T-helper 1 cell treated with Interleukin-12 subunit alpha and Interleukin-12 subunit beta and Interleukin-4 antibody, amounts not matched to agents 30 μg/mL and 1 μg/mL, for 36 hours (primary cell): Measurements from ENCODE around the gene ZNF12.
"Not testable (repeated sequence)": the region's sequence is repeated elsewhere in the genome, so short reads cannot be mapped to it uniquely, and the experiment has no call there.

Experiments
- H3K27ac Mint-ChIP-seq: one replicate; pipeline ENCODE4 v1.8.0; 2021; ENCODE audit warnings: mild to moderate bottlenecking, mixed read lengths
- H3K27me3 Mint-ChIP-seq: one replicate; pipeline ENCODE4 v1.8.0; 2021; ENCODE audit warnings: low read depth, mixed read lengths
- H3K36me3 Mint-ChIP-seq: one replicate; pipeline ENCODE4 v1.8.0; 2021; ENCODE audit warnings: low read depth, mixed read lengths
- H3K4me1 Mint-ChIP-seq: one replicate; pipeline ENCODE4 v1.8.0; 2021; ENCODE audit warnings: low read depth, mixed read lengths
- H3K4me3 Mint-ChIP-seq: one replicate; pipeline ENCODE4 v1.8.0; 2021; ENCODE audit warnings: mild to moderate bottlenecking, moderate library complexity, mixed read lengths
- H3K9me3 Mint-ChIP-seq: one replicate; pipeline ENCODE4 v1.8.0; 2021; ENCODE audit warnings: mixed read lengths

Gene ZNF12

DNA sequence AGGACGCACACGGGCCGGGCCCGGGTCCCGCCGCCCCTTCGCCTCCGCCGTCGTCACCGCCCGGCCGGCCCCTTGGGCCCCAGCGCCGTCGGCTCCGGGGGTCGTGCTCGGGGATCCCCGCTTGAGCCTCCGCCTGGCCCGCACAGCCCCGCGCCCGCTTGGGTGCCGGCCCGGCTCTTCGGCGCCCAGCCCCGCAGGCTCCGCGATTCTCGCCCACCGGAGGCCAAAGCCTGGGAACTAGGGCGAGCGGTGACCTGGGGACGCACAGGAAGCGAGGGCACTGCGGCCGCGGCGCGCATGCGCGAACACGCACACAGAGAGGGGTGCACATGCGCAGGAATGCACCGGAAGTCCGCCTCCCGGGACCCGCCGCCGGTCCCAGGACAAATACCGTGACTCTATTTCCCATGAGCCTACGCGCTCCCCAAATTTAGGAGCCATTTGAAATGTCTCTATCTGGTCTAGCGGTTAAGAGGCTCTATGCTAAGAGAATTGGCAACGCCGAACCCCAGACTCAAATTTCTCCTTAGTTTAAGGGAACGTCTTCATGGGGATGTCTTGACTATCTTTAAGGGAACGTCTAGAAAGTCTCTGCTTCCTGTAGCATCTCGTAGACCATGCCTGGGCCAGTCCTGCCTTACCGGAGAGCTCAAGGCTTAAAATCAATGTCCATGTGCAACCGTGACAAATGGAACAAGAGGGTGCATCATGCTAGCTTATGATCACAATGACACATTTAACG lies at the start of gene ZNF12:
Gene ZNF12 (minus strand): TSS at position 282 of the 742 bp plus-strand sequence. CDS start 1,774 bp downstream, outside the sequence.
- Mint-ChIP-seq H3K27me3 (no peaks in the 10 kb centered on the region), H3K36me3 (peaks cover 37% of the 10 kb centered on the region), H3K4me1 (peaks cover 27% of the 10 kb centered on the region), H3K9me3 (peaks cover 40% of the 10 kb centered on the region), H3K27ac (peak within 1 kb of the TSS; percentile 92), H3K4me3 (peak within 1 kb of the TSS; percentile 95)

DNA sequence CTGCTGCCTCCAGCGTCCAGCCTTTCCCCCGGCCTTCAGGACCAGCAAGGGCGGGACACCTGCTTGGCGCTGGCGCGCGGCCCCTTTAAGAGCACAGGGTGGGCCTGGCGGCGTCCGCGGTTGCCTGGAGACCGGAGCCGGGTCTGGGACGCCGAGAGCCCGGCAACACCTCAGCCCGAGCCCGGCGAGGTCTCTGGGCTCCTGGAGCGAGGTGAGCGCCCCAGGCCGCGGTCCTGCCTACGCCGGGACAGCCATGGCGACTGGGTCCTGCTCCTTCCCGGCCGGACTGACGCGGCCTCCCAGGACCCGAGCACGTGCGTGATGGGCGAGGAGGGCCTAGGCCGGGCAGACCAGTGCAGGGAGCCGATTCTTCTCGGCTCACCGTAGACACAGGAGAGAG lies 47.2 kb upstream of the ZNF12 start, which contains the start of gene RSPH10B2:
Gene RSPH10B2 (plus strand): TSS at position 140 of the 400 bp plus-strand sequence. CDS start 3,575 bp downstream, outside the sequence.
- H3K4me1 Mint-ChIP-seq = not testable (repeated sequence)

DNA sequence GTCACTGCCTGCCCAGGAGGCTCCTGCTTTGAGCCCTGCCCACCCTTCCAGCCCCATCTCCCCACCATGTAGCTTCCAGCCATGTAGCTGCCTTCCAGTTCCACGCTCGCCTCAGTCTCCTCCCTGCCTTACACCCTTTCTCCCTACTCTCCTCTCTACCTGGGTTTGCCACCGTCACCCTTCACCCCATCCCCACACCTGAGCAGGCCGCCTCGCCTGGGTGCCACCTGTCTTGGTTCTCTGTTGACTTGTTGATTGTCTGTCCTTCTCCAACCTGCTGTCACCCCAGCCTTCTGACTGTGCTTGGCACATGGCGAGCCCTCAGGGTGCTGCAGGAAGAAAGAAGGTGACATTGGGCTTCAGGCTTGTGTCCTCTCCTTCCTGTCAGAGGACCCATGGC lies 43.4 kb upstream of the ZNF12 start:
- H3K27ac Mint-ChIP-seq, H3K9me3 Mint-ChIP-seq, H3K36me3 Mint-ChIP-seq, H3K27me3 Mint-ChIP-seq, H3K4me1 Mint-ChIP-seq, H3K4me3 Mint-ChIP-seq: not testable (repeated sequence)

More for the DNA sequence above, 47.2 kb upstream of the ZNF12 start, which contains the start of gene RSPH10B2:
- H3K27me3 Mint-ChIP-seq, H3K4me3 Mint-ChIP-seq, H3K9me3 Mint-ChIP-seq, H3K36me3 Mint-ChIP-seq, H3K27ac Mint-ChIP-seq: not testable (repeated sequence)

DNA sequence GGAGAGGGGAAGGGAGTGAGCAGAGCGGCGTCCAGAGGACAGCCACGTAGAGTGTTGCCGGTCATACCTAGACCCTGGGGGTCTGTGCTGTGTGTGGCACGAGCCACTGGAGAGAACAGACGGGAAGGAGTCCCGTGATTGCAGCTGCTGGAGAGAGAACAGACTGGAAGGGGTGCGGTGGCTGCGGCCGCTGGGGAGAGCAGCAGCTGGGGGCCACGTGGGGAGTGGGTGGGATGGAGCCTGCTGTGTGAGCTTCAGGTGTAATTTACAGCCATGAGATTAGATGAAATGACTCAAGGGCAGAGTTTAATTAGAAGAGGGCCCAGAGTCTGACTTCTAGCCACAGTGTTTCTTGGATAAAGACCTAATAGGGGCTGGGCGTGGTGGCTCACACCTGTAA lies 42.6 kb upstream of the ZNF12 start:
- not testable (repeated sequence) for H3K27ac Mint-ChIP-seq, H3K9me3 Mint-ChIP-seq, H3K36me3 Mint-ChIP-seq, H3K4me1 Mint-ChIP-seq, H3K4me3 Mint-ChIP-seq, H3K27me3 Mint-ChIP-seq

DNA sequence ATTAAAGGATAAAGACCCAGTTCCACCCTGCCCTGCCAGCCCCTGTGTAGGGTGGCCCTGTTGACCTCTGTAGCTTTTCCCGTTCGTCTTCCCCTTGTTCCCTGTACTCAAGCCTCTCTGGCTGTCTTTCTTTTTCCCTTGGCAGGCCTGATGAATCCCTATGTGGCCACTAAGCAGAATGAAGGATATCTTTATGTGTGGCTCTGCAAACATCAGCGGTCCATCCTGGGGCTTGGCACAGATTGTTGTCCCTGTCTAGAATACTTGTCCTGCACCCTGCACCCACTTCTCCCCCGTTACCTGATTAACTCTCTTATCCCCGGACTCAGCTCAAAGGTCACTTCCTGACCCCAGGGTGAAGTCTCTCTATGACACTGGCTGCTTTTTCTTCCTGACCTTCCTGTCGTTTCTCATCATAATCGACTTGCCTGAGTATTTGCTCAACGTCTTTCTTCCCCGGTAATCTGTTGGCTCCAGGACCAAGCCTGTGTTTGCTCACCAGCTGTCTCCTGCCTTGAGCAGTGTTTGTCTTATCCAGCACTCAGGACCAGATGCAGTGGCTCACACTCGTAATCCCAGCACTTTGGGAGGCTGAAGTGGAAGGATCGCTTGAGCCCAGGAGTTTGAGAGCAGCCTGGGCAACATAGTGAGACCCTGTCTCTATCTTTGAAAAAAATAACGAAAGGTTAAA lies 37.8 kb upstream of the ZNF12 start:
- H3K27me3 Mint-ChIP-seq, H3K4me1 Mint-ChIP-seq, H3K4me3 Mint-ChIP-seq, H3K27ac Mint-ChIP-seq, H3K9me3 Mint-ChIP-seq: not testable (repeated sequence)
- H3K36me3 Mint-ChIP-seq = peaks cover 17% of the 10 kb centered on the region

DNA sequence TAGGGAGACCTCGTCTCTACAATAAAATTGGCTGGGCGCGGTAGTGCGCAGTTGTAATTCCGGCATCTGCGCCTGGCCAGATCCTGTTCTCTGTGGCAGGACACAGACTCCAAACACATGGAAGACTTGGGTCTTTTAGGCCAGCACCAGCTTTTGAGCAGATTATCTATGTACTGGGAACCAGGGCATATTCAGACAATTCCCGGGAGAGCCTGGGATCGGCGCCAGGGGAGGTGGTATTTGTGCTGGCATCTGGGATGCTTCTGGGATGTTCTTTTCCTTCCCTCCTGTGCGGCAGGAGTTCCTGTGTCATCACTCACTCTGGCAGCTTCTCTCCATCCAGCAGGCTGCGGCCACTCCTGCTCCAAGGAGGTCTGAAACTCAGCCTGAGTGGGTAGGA lies 31.7 kb upstream of the ZNF12 start:
- not testable (repeated sequence) for H3K9me3 Mint-ChIP-seq, H3K27me3 Mint-ChIP-seq, H3K4me3 Mint-ChIP-seq, H3K4me1 Mint-ChIP-seq, H3K27ac Mint-ChIP-seq
- peaks cover 44% of the 10 kb centered on the region for H3K36me3 Mint-ChIP-seq

DNA sequence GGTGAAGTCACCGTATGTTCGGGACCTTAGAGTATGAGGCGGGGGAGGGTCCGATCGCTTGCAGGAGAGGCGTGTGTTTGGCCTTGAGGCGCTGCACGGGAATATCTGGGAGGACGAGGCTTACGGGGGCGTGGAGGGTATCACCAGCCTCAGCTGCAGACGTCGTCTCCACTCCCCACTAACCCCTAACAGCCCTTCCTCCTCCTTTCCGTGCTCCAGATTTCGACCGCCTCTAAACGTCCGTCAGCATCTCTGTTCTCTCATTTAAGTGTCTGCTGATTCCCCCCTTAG lies 23.5 kb upstream of the ZNF12 start:
- Mint-ChIP-seq H3K4me3 (peak overlapping the region; percentile 90), H3K36me3 (peaks cover 31% of the 10 kb centered on the region), H3K27me3 (no peaks in the 10 kb centered on the region), H3K9me3 (peaks cover 8% of the 10 kb centered on the region), H3K27ac (peak overlapping the region; percentile 67), H3K4me1 (peaks cover 18% of the 10 kb centered on the region)

DNA sequence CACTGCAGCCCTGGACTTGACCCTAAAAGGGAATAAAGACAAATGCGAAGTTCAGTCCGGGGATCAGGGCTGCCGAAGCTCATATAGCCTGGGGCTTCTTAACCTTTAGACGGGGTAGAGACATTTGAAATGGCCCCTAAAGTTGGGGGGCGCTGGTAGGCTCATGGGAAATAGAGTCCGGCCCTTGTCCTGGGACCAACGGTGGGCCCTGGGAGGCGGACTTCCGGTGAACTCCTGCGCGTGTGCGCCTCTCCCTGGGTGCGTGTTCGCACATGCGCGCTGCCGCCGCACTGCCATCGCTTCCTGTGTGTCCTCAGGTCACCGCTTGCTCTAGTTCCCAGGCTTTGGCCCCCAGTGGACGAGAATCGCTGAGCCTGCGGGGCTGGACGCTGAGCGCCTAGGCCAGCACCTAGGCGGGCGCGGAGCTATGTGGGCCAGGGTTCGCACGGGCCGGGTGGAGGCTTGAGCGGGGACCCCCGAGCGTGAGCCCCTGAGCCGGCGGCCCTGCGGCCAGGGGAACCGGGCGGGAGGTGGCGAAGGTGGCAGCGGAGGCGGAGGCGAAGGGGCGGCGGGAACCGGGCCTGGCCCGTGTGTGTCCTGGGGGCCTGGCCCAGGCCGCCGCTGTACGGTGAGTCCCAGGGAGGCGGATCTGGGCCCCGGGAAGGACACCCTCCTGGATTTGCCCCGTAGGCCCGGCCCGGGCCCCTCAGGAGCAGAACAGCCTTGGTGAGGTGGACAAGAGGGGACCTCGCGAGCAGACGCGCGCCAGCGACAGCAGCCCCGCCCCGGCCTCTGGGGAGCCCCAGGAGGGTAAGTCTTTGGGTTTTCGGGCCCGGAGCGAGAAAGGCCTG lies 23.0 kb upstream of the ZNF12 start:
- Mint-ChIP-seq H3K4me3 (peak overlapping the region; percentile 90), H3K36me3 (peaks cover 27% of the 10 kb centered on the region)

DNA sequence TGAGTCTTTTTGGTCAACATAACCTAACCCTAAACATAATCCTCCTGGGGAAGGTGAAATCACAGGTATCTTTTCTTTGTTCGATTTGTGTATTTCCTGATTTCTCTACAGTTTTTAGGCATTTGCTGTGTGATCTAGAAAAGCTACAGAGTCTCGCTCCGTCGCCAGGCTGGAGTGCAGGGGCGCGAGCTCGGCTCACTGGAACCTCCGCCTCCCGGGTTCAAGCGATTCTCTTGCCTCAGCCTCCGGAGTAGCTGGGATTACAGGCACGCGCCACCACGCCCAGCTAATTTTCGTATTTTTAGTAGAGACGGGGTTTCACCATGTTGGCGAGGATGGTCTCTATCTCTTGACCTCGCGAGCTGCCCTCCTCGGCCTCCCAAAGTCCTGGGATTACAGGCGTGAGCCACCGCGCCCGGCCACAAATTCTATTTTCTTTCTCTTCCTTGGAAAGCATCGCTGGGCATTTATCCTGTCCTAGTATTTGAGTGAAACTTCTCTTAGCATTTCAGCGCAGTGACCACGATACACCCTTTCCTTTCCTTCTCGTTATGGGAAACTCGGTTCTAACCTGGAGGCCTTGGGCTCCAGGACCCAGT lies 22.2 kb upstream of the ZNF12 start:
- peaks cover 22% of the 10 kb centered on the region for H3K36me3 Mint-ChIP-seq
- not testable (repeated sequence) for H3K27me3 Mint-ChIP-seq, H3K9me3 Mint-ChIP-seq
- peak overlapping the region; percentile 76 for H3K27ac Mint-ChIP-seq
- H3K4me3 Mint-ChIP-seq = peak overlapping the region; percentile 90
- peaks cover 20% of the 10 kb centered on the region for H3K4me1 Mint-ChIP-seq

More for the DNA sequence above, 23.0 kb upstream of the ZNF12 start:
- H3K27me3 Mint-ChIP-seq = no peaks in the 10 kb centered on the region
- peak overlapping the region; percentile 76 for H3K27ac Mint-ChIP-seq
- H3K9me3 Mint-ChIP-seq = peaks cover 8% of the 10 kb centered on the region
- H3K4me1 Mint-ChIP-seq = peaks cover 20% of the 10 kb centered on the region

DNA sequence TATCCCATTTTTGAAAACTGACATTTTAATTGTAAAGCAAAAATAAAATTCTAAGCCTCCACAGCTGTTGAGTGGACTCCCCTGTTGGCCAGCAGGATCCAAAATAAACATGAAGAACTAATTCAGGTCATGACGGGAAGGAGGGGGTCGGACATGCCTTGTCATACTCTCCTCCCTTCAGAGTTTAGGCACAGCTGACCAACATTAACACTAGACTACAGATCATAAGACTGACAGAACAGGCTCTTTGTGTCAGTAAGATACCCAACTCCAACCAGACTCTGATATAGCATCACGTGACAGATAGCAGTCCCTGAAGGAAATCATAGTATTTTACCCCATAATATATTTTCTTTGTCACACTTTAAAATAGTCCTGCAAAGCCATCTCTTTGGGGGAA lies 20.9 kb upstream of the ZNF12 start:
- Mint-ChIP-seq H3K36me3 (peaks cover 11% of the 10 kb centered on the region), H3K27me3 (no peaks in the 10 kb centered on the region), H3K27ac (no peak overlapping the region), H3K4me3 (no peak overlapping the region), H3K9me3 (peaks cover 8% of the 10 kb centered on the region), H3K4me1 (peaks cover 20% of the 10 kb centered on the region)

DNA sequence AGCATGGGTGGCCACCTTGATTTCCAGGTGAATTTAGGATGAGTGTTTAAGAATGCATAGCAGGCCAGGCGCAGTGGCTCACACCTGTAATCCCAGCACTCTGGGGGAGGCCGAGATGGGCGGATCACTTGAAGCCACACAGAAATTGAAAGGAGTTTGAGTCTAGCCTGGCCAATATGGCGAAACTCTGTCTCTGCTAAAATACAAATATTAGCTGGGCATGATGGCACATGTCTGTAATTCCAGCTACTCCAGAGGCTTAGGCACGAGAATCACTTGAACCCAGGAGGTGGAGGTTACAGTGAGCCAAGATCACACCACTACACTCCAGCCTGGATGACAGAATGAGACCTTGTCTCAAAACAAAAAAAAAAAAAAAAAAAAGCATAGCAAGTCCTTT lies 19.6 kb upstream of the ZNF12 start:
- not testable (repeated sequence) for H3K9me3 Mint-ChIP-seq, H3K27me3 Mint-ChIP-seq, H3K36me3 Mint-ChIP-seq, H3K4me3 Mint-ChIP-seq, H3K27ac Mint-ChIP-seq
- H3K4me1 Mint-ChIP-seq = peaks cover 16% of the 10 kb centered on the region

DNA sequence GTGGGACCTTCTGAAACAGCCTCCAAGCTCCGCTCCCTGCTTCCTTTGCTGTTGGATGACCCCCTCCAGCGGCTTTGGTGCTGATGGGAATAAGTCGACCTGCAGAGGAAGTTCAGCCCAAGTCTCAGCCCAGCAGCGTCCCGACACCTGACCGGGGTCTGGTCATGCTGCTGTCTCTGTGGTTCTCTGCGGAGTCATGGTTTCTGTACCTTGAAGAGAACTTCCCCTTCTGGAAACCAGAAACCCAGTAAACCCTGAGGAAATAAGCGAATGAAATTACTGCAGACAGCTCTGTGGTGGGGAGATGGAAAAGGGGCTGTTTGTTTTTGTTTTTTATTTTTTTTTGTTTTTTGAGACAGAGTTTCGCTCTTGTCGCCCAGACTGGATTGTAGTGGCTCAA lies 18.3 kb upstream of the ZNF12 start:
- no peak overlapping the region for H3K4me3 Mint-ChIP-seq
- H3K4me1 Mint-ChIP-seq = peaks cover 7% of the 10 kb centered on the region
- H3K9me3 Mint-ChIP-seq = peaks cover 8% of the 10 kb centered on the region

DNA sequence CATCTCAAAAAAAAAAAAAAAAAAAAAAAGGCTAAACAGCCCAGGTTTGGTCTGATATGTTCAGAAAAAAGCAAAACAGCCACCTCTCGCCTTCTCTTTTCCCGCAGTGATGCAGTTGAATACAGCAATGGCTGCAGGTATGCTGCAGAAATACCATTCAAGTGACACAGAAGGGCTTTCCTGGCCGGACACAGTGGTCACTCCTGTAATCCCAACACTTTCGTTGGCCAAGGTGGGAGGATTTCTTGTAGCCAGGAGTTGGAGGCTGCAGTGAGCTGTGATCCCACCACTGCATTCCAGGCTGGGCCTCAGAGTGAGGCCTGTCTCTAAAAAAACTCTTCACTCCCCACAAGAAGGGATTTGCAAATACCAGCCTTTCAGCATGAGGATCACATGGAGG lies 17.6 kb upstream of the ZNF12 start:
- H3K9me3 Mint-ChIP-seq, H3K27me3 Mint-ChIP-seq, H3K36me3 Mint-ChIP-seq, H3K4me1 Mint-ChIP-seq, H3K27ac Mint-ChIP-seq, H3K4me3 Mint-ChIP-seq: not testable (repeated sequence)

More for the DNA sequence above, 18.3 kb upstream of the ZNF12 start:
- Mint-ChIP-seq H3K36me3 (peaks cover 6% of the 10 kb centered on the region), H3K27me3 (no peaks in the 10 kb centered on the region), H3K27ac (peak overlapping the region; percentile 26)

DNA sequence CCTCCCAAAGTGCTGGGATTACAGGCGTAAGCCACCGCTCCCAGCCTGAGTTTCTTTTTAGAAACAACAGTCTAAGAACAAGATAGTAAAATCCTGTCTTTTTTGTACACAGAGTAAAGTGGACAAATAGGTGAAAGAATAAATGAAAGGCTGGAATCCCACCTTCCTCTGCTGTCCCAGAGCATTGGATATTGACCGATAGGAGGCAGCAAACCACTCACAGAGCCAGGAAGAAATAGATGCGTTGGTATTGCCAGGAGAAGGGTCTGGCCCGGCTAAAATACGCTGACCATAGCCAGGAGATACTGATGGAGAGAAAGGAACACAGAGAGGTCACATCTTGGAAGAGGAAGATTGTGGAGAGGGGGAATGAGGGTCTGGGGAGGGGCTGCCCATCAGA lies 11.4 kb upstream of the ZNF12 start:
- Mint-ChIP-seq H3K27me3 (peaks cover 24% of the 10 kb centered on the region), H3K9me3 (no peaks in the 10 kb centered on the region), H3K36me3 (no peaks in the 10 kb centered on the region), H3K27ac (no peak overlapping the region), H3K4me1 (peaks cover 5% of the 10 kb centered on the region), H3K4me3 (no peak overlapping the region)
